Adrenal gland (tissue), 12 donors: ENCODE data around the gene LMO7. TPM values are rescaled to one million over a fixed set of nuclear protein-coding genes. Genes with fewer than 3 reads are reported as not detected.

Experiments
- DNase-seq, 7 donors: peaks; one replicate each; pipeline ENCODE4 v3.0.0-alpha.2; 2019 to 2020
- H3K27ac ChIP-seq, 5 donors: fragments of 200-600 bp; sonication (generic) in 4 of 5; 1 replicate in 3 of 5; 2 replicates in 2 of 5; pipeline versions ENCODE4 v1.5.1 to v1.8.0; 2016 to 2020; ENCODE audit warnings: mild to moderate bottlenecking in 1 of 5
- H3K27me3 ChIP-seq: fragments of 200-600 bp; 2 replicates; pipeline ENCODE4 v1.8.0; 2021
- H3K36me3 ChIP-seq, 2 donors: fragments of 200-600 bp; replicated peaks in 1 of 2; 1 replicate in 1 of 2; 2 replicates in 1 of 2; pipeline versions ENCODE4 v1.5.1 to v1.8.0; 2018 to 2022
- H3K4me1 ChIP-seq, 2 donors: fragments of 200-600 bp; replicated peaks in 1 of 2; 1 replicate in 1 of 2; 2 replicates in 1 of 2; pipeline versions ENCODE4 v1.5.1 to v1.8.0; 2018 to 2021
- H3K4me3 ChIP-seq, 4 donors: fragments of 200-600 bp; sonication (generic) in 3 of 4; one replicate each; pipeline ENCODE4 v1.5.1; 2016 to 2018
- H3K9me3 ChIP-seq, 3 donors: fragments of 200-600 bp; sonication (generic) in 1 of 3; replicated peaks in 1 of 3; 1 replicate in 2 of 3; 2 replicates in 1 of 3; pipeline versions ENCODE4 v1.5.1 to v1.8.0; 2016 to 2021
- POLR2A ChIP-seq, 2 donors: fragments of 450-650 bp; IDR thresholded peaks; one replicate each; pipeline ENCODE4 v1.6.1; 2017; ENCODE audit warnings: antibody characterized with exemption in 2 of 2, mild to moderate bottlenecking in 2 of 2, moderate library complexity in 1 of 2
- WGBS, 4 donors: extraction: QIAGEN DNeasy Blood & Tissue Kit in 2 of 4; methylation state at CpG; one replicate each; pipeline versions ENCODE4 v1.1.5 to v1.1.7; 2013 to 2017; 5-methylcytosine and 5-hydroxymethylcytosine counted together
- intact Hi-C, 2 donors: fragments of 100-400 bp; cut with DNase I; formaldehyde crosslinking; loops; one replicate each; pipeline versions ENCODE4 v1.14.1 to v1.15.0; 2022 to 2023
- polyA plus RNA-seq, 3 donors: library from polyadenylated mRNA; stranded (reverse); fragments of 200-250 nt in 2 of 3; fragments of 350-450 nt in 1 of 3; fragmentation: Illumina TruSeq in 1 of 3; extraction: RNeasy Lipid Tissue Mini Kit (QIAGEN cat#74804) in 1 of 3; gene quantifications; one replicate each; pipeline ENCODE4 v1.2.3, GENCODE V29; 2013 to 2014
- total RNA-seq, 9 donors: library from RNA; depleted of rRNA in 4 of 9; stranded (reverse); fragments of >200 nt in 4 of 9; fragments of 120-200 nt in 1 of 9; fragmentation: NEBNext Ultra II Directional in 1 of 9; extraction: Animal tissue kit (Norgen Biotek cat#: 25700) in 1 of 9; gene quantifications; one replicate each; pipeline versions ENCODE4 v1.1.0 to v1.2.4, GENCODE V29; 2013 to 2023
- TF ChIP-seq, protein P1 (sequence below), 6 experiments: fragments of 450-650 bp in 4 of 6; fragments of 200-600 bp in 2 of 6; sonication (generic) in 1 of 6; IDR thresholded peaks; 1 replicate in 5 of 6; 2 replicates in 1 of 6; pipeline versions ENCODE4 v1.5.1 to v1.8.0; 2016 to 2021; ENCODE audit warnings: antibody characterized with exemption in 6 of 6, mild to moderate bottlenecking in 2 of 6, moderate library complexity in 1 of 6
- donor health status: healthy with polysubstance abuse.
- donor health status: Bipolar disorder and iron deficiency.
- donor health status: DM: yes; HTN: yes; CAD: no.
- donor health status: DM: no; HTN: no; CAD: no.
- donor health status: DM: no; HTN: no; CAD: no.
- donor health status: DM: yes; HTN: yes; CAD: no.

The LMO7 gene
- total and polyA plus RNA-seq, 12 donors: 7.4 to 39.7 (median 11.4) TPM

DNA sequence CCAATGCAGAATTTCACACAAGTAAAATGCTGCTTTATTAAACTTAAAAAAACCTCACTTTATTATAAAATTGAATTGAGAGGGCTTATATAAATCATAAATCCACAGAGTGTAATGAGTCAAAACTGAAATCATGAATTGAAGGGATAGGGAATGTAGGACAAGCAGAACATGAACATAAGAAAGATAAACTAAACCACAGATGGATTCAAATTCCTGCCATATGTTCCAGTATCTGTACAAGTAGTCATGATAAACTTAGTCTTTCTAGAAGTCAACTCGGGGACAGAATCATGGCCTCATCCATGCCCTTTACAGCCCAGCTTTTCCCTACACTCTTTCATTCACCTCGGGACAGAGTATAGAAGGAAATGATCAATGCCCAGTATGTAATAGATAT lies 16.6 kb downstream of the LMO7 start:
- H3K27ac ChIP-seq: no peak overlapping the region
- no peaks in the 10 kb centered on the region for H3K36me3 ChIP-seq
- intact Hi-C loops: no loop called here
- no peaks in the 10 kb centered on the region for H3K9me3 ChIP-seq
- no peaks in the 10 kb centered on the region for H3K4me1 ChIP-seq
- H3K4me3 ChIP-seq: no peak overlapping the region
- 87 to 98% (median 94%) methylated on average over 2 of the region's 2 CpGs for WGBS, 4 donors
- no peaks in the 10 kb centered on the region for H3K27me3 ChIP-seq
- no peak for DNase-seq
- no peak for TF ChIP-seq POLR2A (IDR thresholded peaks at IDR 0.05)
- TF ChIP-seq, protein P1, sequence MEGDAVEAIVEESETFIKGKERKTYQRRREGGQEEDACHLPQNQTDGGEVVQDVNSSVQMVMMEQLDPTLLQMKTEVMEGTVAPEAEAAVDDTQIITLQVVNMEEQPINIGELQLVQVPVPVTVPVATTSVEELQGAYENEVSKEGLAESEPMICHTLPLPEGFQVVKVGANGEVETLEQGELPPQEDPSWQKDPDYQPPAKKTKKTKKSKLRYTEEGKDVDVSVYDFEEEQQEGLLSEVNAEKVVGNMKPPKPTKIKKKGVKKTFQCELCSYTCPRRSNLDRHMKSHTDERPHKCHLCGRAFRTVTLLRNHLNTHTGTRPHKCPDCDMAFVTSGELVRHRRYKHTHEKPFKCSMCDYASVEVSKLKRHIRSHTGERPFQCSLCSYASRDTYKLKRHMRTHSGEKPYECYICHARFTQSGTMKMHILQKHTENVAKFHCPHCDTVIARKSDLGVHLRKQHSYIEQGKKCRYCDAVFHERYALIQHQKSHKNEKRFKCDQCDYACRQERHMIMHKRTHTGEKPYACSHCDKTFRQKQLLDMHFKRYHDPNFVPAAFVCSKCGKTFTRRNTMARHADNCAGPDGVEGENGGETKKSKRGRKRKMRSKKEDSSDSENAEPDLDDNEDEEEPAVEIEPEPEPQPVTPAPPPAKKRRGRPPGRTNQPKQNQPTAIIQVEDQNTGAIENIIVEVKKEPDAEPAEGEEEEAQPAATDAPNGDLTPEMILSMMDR (IDR thresholded peaks at IDR 0.05): no peak

DNA sequence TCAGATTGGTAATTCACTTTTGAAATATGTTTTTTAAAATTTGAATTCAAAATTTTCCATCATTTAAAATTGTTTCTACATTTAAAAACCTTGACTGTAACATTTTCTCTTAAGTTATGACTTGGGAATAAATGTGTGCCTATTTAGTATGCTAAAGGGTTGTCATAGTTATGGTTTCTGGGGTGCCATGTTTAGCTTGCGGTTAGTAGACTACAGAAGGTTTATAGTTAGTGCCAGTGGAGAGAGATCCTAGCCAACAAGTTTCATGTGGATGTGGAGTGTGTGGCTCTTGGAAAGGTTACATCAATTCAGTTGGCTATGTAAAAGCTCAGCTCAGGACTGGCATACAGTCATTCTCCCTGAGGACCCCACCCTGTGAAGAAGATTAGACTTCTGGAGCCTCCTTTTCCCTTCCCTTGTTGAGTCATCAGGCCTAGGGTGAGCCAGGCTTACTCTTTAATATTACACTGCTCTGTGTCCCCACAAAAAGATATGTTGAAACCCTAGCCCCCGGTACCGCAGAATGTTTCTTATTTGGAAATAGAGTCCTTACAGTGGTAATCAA lies 20.4 kb downstream of the LMO7 start:
- Histone ChIP-seq H3K36me3 (no peaks in the 10 kb centered on the region), H3K27ac (no peak overlapping the region), H3K9me3 (no peaks in the 10 kb centered on the region), H3K4me3 (no peak overlapping the region), H3K4me1 (no peaks in the 10 kb centered on the region), H3K27me3 (no peaks in the 10 kb centered on the region)
- no peak for DNase-seq
- TF ChIP-seq, protein P1 (IDR thresholded peaks at IDR 0.05): no peak
- TF ChIP-seq POLR2A (IDR thresholded peaks at IDR 0.05): no peak
- intact Hi-C loops: no loop called here
- 95 to 99% (median 98%) methylated on average over 3 of the region's 3 CpGs for WGBS, 4 donors

DNA sequence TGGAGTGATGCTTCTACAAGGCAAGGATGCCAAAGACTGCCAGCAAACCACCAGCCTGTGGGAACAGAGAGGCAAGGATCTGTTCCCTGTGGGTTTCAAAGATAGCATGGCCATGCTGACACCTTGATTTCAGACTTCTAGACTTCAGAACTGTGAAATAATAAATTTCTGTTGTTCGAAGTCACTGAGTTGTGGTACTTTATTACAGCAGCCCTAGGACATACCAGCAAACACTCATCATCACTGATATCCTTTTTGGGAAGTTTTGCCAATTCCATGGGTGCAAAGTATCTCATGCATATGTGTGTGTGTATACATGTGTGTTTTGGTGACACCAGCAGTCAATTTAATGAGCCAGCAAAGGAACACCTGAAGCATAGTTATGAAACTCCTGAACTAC lies 21.0 kb downstream of the LMO7 start:
- no peak for DNase-seq
- intact Hi-C loops: no loop called here
- 92 to 100% (median 95%) methylated on average over 1 of the region's 1 CpG for WGBS, 4 donors
- Histone ChIP-seq H3K4me3 (no peak overlapping the region), H3K4me1 (no peaks in the 10 kb centered on the region), H3K36me3 (no peaks in the 10 kb centered on the region), H3K27me3 (no peaks in the 10 kb centered on the region), H3K9me3 (no peaks in the 10 kb centered on the region), H3K27ac (no peak overlapping the region)
- TF ChIP-seq, protein P1 (IDR thresholded peaks at IDR 0.05): no peak
- no peak for TF ChIP-seq POLR2A (IDR thresholded peaks at IDR 0.05)

DNA sequence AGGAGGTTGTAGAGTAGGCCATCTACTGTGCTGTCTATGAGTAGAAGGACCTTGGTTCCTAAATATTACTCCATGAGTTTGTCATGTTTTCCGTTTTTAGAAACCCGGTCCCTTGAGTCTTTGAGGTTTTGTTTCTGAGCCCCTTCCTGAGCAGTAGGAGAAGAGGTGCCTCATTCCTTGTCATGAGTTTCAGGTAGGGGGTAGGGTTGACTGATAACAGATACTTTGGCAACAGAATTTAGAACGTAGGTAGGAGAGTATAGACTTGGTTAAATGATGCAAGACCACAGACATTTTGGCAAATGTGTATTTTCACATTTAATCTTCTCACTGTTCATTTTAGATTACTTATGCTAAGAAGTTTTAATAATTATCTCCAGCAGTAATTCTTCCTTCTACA lies 24.6 kb downstream of the LMO7 start:
- TF ChIP-seq, protein P1 (IDR thresholded peaks at IDR 0.05): no peak
- TF ChIP-seq POLR2A (IDR thresholded peaks at IDR 0.05): no peak
- no peak overlapping the region for H3K27ac ChIP-seq
- H3K27me3 ChIP-seq: no peaks in the 10 kb centered on the region
- H3K4me1 ChIP-seq: no peaks in the 10 kb centered on the region
- no peaks in the 10 kb centered on the region for H3K9me3 ChIP-seq
- H3K36me3 ChIP-seq: no peaks in the 10 kb centered on the region
- no peak for DNase-seq
- intact Hi-C loops: no loop called here
- no peak overlapping the region for H3K4me3 ChIP-seq
- 89 to 95% (median 90%) methylated on average over 3 of the region's 3 CpGs for WGBS, 4 donors
